KBM-7 (cell line): ENCODE data around the gene USP49.

Source experiments
- DNase-seq: peaks from one replicate; pipeline ENCODE4 v3.0.0-alpha.2; 2015
- in situ Hi-C: fragments of 300-500 bp; cut with MboI; formaldehyde crosslinking; loops from 2 replicates; pipeline ENCODE4 v1.14.3; 2020; ENCODE audit warnings: low sequenced_read_pairs, low pct_unique_long_range_greater_than_20kb, mixed read lengths

Gene USP49

DNA sequence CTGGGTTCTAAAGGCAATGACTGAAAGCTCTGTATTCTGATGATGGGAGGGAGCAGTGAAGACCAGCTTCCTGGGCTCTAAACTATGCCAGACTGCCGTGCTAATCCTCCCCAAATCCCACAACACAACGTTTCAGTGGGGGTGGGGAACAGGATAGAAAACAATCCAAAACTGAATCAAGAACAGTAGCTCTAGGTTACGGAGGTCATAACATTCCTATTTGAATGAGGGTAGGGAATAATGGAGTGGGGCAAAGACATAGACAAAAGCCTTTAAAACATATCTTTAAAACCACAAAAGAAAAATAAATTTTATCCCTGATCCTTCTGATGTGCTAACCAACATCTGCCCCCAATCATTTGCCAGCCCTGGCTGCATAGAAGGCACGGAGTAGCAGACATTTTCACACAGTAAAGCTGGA lies 7.8 kb downstream of the USP49 start:
- DNase-seq, result no peak
- in situ Hi-C loops, result no loop called here

DNA sequence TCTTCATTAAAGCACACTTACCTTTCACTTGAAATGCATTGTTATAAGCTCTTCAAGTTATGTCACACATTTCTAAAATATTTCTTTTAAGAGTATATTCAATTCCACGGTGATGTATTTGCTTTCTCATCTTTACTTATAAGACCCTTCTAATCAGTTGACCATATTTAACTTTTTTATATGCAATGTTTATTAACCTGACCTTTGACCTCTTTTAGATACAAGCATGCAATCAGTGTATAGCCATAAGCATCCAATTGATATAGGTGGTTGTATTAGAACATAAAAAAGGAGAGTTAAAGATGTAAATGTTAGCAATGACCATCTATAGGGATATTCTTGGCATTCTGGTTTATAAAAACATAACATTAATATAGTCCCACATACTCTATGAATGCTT lies 9.2 kb downstream of the USP49 start:
- in situ Hi-C loops, result no loop called here
- DNase-seq, result no peak

DNA sequence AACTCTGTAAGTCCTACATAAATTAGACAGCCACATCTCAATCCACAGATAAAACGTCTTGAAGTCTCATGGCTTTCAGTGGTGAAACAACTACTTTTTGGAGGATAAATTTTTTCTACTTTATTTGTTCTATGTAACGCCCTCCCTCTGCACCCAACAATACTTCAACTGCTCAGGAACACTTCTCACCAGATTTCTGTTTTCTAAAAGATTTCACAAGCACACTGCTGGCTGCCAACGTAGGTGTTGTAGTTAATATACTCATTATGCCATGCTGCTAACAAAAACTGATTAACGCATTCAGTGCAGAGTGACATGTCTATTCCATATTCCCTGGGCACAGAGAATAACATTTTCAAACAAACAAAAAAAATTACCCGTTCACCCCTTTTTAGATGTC lies 10.2 kb downstream of the USP49 start:
- in situ Hi-C loops, result no loop called here
- DNase-seq, result no peak

DNA sequence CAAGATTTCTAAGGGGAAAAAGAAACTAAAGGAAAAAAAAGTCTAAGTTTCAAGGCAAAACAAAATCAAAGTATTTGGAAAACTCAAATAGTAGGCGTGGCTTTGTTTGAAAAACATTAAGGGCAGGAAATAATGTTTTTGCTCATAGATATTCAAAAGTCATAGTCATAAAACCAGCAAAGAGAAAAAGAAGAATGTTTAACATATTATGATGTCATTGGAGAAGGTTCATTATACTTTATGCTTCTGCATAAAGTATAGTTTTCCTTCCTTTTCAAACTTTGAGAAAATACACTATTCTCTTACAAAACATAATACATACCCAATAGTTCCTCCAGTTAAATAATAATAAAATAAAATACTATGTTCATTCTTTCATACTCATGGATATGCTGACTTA lies 13.7 kb downstream of the USP49 start:
- in situ Hi-C loops, result no loop called here
- no peak for DNase-seq

DNA sequence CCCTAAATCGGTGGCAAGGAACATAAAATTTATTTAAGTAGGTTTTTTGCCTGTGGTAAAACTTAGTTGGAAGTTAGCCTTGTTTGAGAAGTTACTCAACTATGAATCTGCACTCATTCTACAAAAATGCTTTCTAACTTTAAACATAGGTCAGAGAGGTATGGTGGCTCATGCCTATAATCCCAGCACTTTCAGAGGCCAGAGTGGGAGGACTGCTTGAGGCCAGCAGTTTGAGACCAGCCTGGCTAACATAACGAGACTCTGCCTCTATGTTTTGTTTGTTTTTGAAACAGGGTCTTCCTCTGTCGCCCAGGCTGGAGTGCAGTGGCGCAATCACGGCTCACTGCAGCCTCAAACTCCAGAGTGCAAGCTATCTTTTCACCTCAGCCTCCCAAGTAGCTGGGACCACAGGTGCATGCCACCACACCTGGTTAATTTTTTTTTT lies 16.2 kb downstream of the USP49 start:
- no peak for DNase-seq

DNA sequence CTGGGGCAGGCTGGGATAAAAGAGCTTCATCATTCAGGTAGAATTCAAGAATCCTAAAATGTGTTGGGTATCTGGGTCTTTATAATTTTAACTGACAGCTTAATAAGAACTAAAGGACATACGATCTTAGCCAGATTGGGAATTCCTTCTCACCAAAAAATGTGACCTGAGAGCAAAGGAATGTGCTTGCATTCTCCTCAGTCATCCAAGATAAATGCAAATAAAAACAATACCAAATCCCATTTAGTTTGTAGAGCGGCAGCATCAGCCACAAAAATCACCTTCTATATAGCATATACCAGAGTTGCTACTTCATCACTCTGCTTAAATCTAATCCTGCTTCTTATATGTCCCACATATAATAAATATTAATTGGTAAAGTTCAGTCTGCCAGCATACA lies 16.9 kb downstream of the USP49 start:
- DNase-seq, result no peak
- in situ Hi-C loops, result no loop called here

More for the DNA sequence above, 16.2 kb downstream of the USP49 start:
- in situ Hi-C loops, result no loop called here

DNA sequence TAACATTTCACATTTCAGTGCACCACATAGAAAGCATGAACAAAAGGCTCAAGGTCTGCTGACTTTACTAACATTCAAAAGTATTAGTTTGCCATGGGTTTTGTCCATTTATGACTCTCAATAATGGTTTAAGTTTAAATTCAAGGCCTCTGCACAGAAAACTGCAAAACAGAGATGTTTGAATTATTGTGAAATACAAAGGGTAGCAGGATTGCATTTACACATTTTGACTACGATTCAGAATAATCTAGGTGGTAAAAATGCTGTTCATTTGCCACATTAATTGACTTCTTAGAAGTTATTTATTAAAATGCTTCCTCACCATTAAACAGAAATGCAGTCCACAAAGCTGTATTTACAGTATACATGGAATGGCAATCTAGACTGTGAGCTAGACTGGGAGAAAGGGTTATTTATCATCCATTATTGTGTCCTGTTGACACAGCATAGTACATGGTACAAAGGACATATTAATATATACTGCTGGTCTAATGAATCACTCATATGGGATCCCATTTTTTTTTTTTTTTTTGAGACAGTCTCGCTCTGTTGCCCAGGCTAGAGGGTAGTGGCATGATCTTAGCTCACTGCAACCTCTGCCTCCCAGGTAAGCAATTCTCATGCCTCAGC lies 18.0 kb downstream of the USP49 start:
- in situ Hi-C loops, result no loop called here
- DNase-seq, result no peak

DNA sequence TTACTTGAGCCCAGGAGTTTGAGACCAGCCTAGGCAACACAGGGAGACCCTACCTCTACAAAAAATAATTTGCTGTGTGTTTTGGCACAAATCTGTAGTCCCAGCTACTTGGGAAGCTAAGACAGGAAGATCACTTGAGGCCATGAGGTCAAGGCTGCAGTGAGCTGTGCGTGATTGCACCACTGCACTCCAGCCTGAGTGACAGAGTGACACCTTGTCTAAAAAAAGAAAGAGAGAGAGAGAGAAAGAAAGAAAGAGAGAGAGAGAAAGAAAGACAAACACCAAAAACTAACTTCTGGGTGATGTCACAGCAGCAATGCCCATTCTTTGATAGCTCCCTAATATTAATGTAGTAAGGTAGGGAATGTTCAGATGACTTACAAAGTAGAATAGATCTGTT lies 20.4 kb downstream of the USP49 start:
- no peak for DNase-seq
- in situ Hi-C loops, result no loop called here

DNA sequence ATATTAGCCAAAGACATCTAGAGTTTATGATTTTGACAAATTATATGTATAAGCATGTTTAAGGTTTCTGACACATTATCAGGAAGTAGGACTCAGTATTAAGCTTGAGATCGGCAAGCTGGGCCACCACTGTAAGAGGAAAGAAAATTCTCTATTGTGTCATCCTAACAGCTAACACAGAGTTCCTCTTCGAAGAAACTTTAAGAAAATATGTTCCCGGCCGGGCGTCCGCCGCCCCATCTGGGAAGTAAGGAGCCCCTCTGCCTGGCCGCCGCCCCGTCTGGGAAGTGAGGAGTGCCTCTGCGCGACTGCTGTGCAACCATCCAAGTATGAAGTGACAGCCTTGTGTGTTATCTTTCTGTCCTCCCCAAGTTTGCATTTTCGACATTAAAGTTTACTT lies 23.0 kb downstream of the USP49 start:
- in situ Hi-C loops, result no loop called here
- DNase-seq, result no peak

DNA sequence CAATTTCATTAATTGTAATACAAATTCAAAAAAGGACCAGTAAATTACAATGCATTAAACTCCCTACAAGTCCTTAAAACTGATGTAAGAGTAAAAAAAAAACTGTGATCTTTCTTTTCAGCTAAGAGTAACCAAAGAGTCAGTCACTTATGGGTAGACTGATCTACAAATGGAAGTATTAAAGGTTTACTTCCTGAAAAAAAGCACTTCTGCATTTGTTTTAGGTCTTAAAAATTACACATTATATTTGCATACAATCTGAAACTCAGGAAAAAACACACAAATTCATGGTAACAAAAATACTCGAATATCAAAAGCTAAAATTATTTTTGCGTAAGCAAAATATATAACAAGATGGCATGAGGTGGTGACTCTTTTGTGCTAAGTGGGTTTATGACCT lies 23.5 kb downstream of the USP49 start:
- in situ Hi-C loops, result no loop called here

DNA sequence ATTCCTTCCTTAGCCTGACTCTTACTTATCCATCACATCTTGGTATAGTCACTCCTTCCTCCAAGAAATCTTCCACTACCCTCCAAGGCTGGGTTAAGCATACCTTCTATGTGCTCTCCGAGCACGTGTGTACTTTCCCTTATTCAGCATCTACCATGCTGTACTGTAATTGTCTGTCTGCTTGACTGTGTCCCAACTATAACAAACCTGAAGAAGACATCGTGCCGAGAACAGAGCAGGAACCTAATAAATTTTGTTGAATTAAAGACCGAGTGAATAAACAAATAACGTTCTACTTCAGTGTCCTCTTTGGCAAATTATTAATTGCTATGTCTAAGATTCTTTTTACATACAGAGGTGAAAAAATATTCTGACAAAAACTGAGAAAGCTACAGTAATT lies 35.8 kb downstream of the USP49 start:
- in situ Hi-C loops, result no loop called here
- DNase-seq, result no peak

More for the DNA sequence above, 23.5 kb downstream of the USP49 start:
- DNase-seq, result no peak

DNA sequence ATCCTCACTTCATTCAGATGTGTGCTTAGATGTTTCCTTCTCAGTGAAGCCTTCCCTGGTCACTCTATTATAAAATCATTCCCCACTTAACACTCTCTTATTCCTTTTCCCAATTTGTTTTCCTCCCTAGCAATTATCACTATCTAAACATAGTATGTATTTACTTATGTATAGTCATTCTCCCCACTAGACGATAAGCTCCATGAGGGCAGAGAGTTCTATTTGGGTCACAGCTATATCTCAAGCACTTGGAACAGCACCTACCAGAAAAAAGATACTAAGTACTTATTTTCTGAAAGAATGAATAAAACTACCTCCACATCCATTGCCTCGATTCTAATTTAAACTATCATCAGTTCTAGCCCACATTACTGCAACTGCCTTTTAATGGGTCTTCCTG lies 36.5 kb downstream of the USP49 start:
- in situ Hi-C loops, result no loop called here
- no peak for DNase-seq

DNA sequence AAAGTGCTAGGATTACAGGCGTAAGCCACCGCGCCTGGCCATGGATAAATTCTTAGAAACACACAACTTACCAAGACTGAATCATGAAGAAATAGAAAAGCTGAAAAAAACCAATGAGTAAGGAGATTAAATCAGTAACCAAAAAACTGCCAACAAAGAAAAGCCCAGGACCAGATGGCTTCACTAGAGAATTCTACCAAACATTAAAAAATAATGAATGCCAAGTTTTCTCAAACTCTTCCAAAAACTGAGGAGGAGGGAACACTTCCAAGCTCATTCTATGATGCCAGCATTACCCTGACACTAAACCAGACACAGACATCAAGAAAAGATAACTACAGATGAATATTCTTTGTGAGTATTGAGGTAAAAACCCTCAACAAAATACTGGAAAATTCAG lies 44.3 kb downstream of the USP49 start:
- DNase-seq, result no peak
- in situ Hi-C loops, result no loop called here

DNA sequence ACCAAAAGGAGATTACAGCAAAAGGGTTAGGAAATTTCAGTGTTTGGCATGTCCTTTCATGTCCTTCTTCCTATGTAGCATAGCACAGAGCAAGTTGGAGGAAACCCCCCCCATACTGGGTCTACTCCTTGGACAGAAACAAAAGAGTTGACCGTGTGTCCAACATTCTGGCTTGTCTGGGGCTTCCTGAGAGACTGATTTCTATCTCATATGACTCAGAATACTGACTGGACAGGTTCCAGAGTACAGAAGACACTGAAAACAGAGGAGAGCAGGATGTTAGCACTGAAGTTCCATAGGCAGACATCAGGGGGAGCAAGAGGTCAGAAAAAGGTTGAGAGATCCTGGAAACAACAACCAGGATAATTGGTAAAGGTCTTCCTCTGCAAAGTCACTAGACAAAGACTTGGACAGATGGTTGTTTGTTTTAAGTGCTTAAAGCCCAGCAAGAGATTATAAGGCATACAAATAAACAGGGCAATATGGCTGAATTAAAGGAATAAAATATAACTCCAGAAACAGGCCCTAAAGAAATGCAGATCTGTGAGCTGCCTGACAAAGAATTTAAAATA lies 48.4 kb downstream of the USP49 start:
- in situ Hi-C loops, result no loop called here
- peak; percentile 93 for DNase-seq

DNA sequence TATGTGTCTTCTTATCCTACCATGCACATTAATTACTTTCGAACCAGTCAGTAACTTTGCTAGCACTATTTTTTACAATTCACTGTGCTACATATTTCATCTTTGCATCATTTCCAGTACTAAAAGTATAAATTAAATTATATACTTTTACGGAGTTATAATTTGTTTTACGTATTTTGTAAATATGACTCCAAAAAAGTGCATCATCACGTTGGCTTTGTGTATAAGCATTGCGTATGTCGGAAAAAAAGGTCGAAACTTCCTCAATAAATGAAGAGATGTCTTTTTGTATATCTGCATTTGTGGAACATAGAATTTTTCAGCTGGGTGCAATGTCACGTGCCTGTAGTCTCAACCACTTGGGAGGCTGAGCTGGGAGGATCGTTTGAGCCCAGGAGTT lies 52.0 kb downstream of the USP49 start:
- DNase-seq, result no peak
- in situ Hi-C loops, result no loop called here

DNA sequence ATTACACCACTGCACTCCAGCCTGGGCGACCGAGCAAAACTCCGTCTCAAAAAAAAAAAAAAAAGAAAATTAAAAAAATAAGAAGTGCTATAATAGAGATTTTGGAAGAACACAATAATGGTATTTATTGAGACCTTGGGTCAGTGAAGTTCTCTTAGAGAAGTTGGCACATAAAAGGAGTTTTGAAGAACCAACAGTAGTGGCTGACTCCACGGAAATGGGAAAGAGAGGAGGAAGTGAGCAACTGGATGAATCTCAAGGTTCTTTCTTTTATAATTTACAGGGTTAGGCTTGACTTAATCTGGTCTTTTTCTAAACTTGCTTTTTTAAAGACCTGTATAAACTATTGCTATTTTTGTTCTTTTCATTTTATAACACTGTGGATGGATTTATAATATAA lies 54.8 kb downstream of the USP49 start:
- DNase-seq, result no peak
- in situ Hi-C loops, result no loop called here

DNA sequence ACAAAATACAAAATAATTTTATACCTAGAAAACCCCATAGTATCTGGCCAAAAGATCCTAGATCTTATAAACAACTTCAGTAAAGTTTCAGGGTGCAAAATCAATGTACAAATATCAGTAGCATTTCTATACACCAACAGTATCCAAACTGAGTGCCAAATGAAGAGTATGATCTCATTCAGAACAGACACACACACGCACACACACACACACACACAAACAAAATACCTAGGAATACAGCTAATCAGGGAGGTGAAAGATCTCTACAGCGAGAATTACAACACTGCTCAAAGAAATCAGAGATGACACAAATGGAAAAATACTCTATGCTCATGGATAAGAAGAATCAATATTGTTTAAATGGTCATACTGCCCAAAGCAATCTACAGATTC lies 58.5 kb downstream of the USP49 start:
- DNase-seq, result no peak
- in situ Hi-C loops, result no loop called here

DNA sequence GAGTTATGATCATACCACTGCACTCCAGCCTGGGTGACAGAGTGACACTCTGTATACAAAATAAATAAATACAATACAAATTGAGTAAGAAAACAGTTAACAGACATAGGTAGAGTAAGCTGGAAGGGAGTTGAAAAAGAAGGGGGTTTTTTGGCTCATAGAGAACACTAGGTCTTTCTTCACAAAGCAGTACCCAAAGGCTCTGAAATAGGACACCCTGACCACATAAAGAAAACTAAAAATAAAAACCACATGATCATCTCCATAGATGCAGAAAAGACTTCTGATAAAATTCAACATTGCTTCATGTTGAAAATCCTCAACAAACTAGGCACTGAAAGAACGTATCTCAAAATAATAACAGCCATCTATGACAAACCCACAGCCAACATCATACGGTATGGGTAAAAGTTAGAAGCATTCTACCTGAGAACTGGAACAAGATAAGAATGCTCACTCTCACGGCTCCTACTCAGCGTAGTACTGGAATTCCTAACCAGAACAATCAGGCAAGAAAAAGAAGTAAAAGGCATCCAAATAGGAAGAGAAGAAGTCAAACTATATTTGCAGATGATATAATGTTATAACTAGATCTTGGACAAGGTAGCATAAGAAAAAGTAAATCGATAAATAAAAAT lies 59.0 kb downstream of the USP49 start:
- no peak for DNase-seq
- in situ Hi-C loops, result no loop called here

DNA sequence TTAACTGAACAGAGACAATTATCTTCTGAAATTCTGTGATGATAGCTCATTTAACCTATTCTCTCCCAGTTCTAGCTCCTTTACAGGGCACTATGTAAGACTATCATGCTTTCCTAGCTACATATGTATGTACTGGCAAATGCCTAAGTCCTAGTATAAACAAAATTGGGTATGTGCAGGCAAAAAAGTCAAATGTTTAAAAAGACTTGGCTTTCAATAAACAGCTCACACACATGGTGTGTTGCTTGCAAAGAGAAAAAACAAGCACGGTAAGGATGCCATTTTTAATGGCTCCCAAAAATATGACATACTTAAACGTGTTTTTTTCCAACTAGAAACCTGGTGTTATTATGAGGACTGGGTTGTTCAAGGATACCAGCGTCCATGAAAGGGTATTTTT lies 62.9 kb downstream of the USP49 start:
- no peak for DNase-seq
- in situ Hi-C loops, result no loop called here

DNA sequence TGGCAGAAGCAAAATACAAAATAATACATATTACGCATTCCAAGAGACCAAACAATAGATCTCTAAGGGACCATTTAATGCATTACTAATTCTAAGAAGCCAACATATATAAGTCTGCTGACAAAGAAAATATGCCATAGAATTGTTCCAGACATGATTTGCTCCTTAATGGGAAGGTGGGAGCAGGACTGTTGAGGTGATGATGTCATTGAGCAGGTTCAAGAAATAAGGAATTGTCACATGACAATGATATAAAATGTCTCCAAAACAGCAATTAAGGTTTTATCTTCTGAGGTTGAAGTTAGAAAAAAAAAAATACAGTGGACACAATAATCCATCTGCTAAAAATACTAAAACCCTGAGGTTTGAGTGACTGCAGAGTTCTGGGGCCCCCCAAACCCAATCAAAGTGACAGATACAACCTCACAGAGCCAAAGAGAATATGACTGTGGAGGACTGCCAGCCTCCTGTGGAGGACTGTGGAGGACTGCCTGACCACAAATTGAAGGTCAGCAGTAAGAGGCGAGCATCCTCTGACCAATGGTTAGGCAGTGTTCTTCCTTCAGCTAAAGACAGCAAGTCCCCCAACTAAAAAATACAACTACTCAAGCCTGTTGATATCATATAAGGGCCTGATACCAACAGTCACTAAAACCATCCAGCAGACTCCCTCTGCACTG lies 68.7 kb downstream of the USP49 start:
- in situ Hi-C loops, result no loop called here

More for the DNA sequence above, 68.7 kb downstream of the USP49 start:
- DNase-seq, result no peak
